ENCODE data around the gene ERBB3.

ERBB3 gene

GRCh38 chr12:56126732-56127239 is 46.8 kb downstream of the ERBB3 start:
- Histone ChIP-seq H3K36me3 (ENCODE audit: low read depth) (peaks cover 20% of the 10 kb centered on the region), H3K27me3 (ENCODE audit: insufficient read depth, poor library complexity, severe bottlenecking) (no peaks in the 10 kb centered on the region), H3K27ac (ENCODE audit: poor library complexity, severe bottlenecking) (peak overlapping the region; percentile 70), H3K4me1 (ENCODE audit: insufficient read depth, poor library complexity, severe bottlenecking) (peaks cover 18% of the 10 kb centered on the region), H3K4me3 (ENCODE audit: severe bottlenecking) (no peak overlapping the region), H3K9me3 (ENCODE audit: severe bottlenecking) (no peaks in the 10 kb centered on the region)
- no peak for DNase-seq (ENCODE audit: low spot score)
- ATAC-seq (ENCODE audit: low read depth), result no peak
- TF ChIP-seq CTCF (IDR thresholded peaks at IDR 0.05; ENCODE audit: poor library complexity, severe bottlenecking), result no peak

GRCh38 chr12:56127485-56127887 is 47.5 kb downstream of the ERBB3 start:
- TF ChIP-seq CTCF (IDR thresholded peaks at IDR 0.05; ENCODE audit: poor library complexity, severe bottlenecking), result no peak
- DNase-seq (ENCODE audit: low spot score) (no peak), ATAC-seq (ENCODE audit: low read depth) (no peak)
- H3K4me3 ChIP-seq (ENCODE audit: severe bottlenecking), result peak overlapping the region; percentile 89
- peaks cover 27% of the 10 kb centered on the region for H3K36me3 ChIP-seq (ENCODE audit: low read depth)
- no peaks in the 10 kb centered on the region for H3K9me3 ChIP-seq (ENCODE audit: severe bottlenecking)
- H3K27me3 ChIP-seq (ENCODE audit: insufficient read depth, poor library complexity, severe bottlenecking), result no peaks in the 10 kb centered on the region
- H3K4me1 ChIP-seq (ENCODE audit: insufficient read depth, poor library complexity, severe bottlenecking), result peaks cover 18% of the 10 kb centered on the region
- H3K27ac ChIP-seq (ENCODE audit: poor library complexity, severe bottlenecking), result peak overlapping the region; percentile 70

- peaks cover 18% of the 10 kb centered on the region for H3K4me1 ChIP-seq (ENCODE audit: insufficient read depth, poor library complexity, severe bottlenecking)
- H3K27me3 ChIP-seq (ENCODE audit: insufficient read depth, poor library complexity, severe bottlenecking), result no peaks in the 10 kb centered on the region
- H3K36me3 ChIP-seq (ENCODE audit: low read depth), result peaks cover 32% of the 10 kb centered on the region
- peak within 1 kb of the TSS; percentile 70 for H3K27ac ChIP-seq (ENCODE audit: poor library complexity, severe bottlenecking)
- no peaks in the 10 kb centered on the region for H3K9me3 ChIP-seq (ENCODE audit: severe bottlenecking)
- peak; percentile 99 for DNase-seq (ENCODE audit: low spot score)
- peak; percentile 93 for ATAC-seq (ENCODE audit: low read depth)
- peak within 1 kb of the TSS; percentile 89 for H3K4me3 ChIP-seq (ENCODE audit: severe bottlenecking)
- TF ChIP-seq CTCF (IDR thresholded peaks at IDR 0.05; ENCODE audit: poor library complexity, severe bottlenecking), result no peak
Observed at GRCh38 chr12:56127888-56128669, 48.1 kb downstream of the ERBB3 start, which contains the start of gene ESYT1. Gene ESYT1 (plus strand): TSS chr12:56128267. CDS start chr12:56128320, 53 bp downstream.

GRCh38 chr12:56128670-56129205 is 48.8 kb downstream of the ERBB3 start:
- Histone ChIP-seq H3K4me3 (ENCODE audit: severe bottlenecking) (peak overlapping the region; percentile 89), H3K36me3 (ENCODE audit: low read depth) (peaks cover 39% of the 10 kb centered on the region), H3K9me3 (ENCODE audit: severe bottlenecking) (no peaks in the 10 kb centered on the region), H3K27me3 (ENCODE audit: insufficient read depth, poor library complexity, severe bottlenecking) (no peaks in the 10 kb centered on the region), H3K4me1 (ENCODE audit: insufficient read depth, poor library complexity, severe bottlenecking) (peaks cover 18% of the 10 kb centered on the region), H3K27ac (ENCODE audit: poor library complexity, severe bottlenecking) (peak overlapping the region; percentile 70)
- no peak for TF ChIP-seq CTCF (IDR thresholded peaks at IDR 0.05; ENCODE audit: poor library complexity, severe bottlenecking)
- DNase-seq (ENCODE audit: low spot score) (no peak), ATAC-seq (ENCODE audit: low read depth) (peak; percentile 4; the same call in 2 of the 3 replicates)
